Hepatocyte (in vitro differentiated cells): ENCODE measurements around the gene FLT3LG.

Experiments
- EZH2 ChIP-seq: fragments of 200-600 bp; sonication (generic); IDR thresholded peaks from 2 replicates; pipeline ENCODE4 v1.6.1; 2016; ENCODE audit warnings: antibody characterized with exemption, mild to moderate bottlenecking, borderline replicate concordance
- EZH2phosphoT487 ChIP-seq: fragments of 200-600 bp; sonication (generic); IDR thresholded peaks from one replicate; pipeline ENCODE4 v1.6.1; 2018; ENCODE audit warnings: antibody characterized with exemption, mild to moderate bottlenecking, low read depth, moderate library complexity; ENCODE audit not compliant: unreplicated experiment, severe bottlenecking
- TF ChIP-seq, protein P1 (sequence below): fragments of 200-600 bp; sonication (generic); IDR thresholded peaks from 2 replicates; pipeline ENCODE4 v1.5.1; 2016; ENCODE audit warnings: antibody characterized with exemption, mild to moderate bottlenecking; ENCODE audit not compliant: poor library complexity

DNA sequence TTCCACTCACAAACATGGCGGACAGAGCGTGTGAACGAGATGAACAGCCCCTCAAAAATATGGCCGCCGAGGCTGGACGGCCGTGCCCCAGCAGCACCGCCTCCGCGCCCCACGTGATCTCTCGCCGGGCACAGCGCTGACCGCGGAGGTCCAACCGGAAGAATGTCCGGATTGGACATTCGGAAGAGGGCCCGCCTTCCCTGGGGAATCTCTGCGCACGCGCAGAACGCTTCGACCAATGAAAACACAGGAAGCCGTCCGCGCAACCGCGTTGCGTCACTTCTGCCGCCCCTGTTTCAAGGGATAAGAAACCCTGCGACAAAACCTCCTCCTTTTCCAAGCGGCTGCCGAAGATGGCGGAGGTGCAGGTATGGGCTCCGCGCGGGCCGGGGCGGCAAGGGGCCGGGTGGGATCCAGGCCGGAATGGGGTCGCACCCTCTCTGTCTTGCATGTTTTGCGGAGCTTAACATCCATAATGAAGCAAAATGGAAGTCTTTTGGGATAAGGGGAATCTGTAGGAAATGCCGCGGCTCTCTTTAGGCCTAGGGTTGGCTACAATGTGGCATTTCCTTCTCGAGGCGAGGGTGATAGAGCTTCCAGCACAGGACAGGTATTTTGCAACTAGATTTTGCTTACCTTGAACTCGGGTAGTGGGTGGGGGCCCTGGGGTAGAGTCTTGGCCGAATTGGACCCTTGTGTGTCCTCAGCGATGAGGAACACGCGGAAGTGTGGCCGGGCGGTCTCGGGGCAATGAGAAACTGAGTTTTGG lies 13.4 kb downstream of the FLT3LG start, which contains the start of gene RPL13A:
- TF ChIP-seq, protein P1, sequence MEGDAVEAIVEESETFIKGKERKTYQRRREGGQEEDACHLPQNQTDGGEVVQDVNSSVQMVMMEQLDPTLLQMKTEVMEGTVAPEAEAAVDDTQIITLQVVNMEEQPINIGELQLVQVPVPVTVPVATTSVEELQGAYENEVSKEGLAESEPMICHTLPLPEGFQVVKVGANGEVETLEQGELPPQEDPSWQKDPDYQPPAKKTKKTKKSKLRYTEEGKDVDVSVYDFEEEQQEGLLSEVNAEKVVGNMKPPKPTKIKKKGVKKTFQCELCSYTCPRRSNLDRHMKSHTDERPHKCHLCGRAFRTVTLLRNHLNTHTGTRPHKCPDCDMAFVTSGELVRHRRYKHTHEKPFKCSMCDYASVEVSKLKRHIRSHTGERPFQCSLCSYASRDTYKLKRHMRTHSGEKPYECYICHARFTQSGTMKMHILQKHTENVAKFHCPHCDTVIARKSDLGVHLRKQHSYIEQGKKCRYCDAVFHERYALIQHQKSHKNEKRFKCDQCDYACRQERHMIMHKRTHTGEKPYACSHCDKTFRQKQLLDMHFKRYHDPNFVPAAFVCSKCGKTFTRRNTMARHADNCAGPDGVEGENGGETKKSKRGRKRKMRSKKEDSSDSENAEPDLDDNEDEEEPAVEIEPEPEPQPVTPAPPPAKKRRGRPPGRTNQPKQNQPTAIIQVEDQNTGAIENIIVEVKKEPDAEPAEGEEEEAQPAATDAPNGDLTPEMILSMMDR = no peak
- TF ChIP-seq EZH2 (no peak), EZH2phosphoT487 (no peak)
